Frontal cortex (tissue), 4 donors: ENCODE data around the gene SEMA6A. TPM values are rescaled to one million over a fixed set of nuclear protein-coding genes. Genes with fewer than 3 reads are reported as not detected.

ENCODE experiments used
- DNase-seq, 2 donors: peaks; one replicate each; pipeline ENCODE4 v3.0.0; 2012; ENCODE audit warnings: low spot score in 2 of 2
- FAIRE-seq: peaks from 2 replicates; lab custom pipeline; 2012; peaks lifted over from hg19 to GRCh38; lab: Jason Lieb, UNC
- total RNA-seq: library from RNA; depleted of rRNA; stranded (reverse); fragments of >200 nt; gene quantifications from one replicate; pipeline ENCODE4 v1.2.3, GENCODE V29; 2014
- donor health status: control.
- donor health status: control.
- donor health status: control.

SEMA6A gene
- total RNA-seq, 1 donor from 2014 or later, result 15.5 TPM

DNA sequence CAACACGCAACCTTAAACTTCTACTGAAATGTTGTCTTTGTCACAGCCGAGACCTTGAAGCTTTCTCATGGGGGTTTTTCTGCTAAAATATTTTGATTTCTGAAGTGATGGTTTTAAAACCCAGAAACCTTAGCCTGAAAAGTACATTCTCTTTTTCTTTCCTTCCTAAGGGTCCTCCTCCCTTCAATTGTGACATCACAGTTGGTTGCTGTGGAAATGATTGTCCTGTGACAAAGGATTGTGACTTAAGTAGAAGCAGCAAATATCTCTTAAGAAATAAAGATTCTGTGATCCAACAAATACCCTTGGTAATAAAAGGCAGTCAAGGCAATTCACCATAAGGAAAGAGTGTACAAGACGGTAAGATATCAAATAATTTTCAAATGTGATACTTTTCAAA is 125.2 kb downstream of the SEMA6A start:
- DNase-seq, result no peak
- FAIRE-seq, result no peak

DNA sequence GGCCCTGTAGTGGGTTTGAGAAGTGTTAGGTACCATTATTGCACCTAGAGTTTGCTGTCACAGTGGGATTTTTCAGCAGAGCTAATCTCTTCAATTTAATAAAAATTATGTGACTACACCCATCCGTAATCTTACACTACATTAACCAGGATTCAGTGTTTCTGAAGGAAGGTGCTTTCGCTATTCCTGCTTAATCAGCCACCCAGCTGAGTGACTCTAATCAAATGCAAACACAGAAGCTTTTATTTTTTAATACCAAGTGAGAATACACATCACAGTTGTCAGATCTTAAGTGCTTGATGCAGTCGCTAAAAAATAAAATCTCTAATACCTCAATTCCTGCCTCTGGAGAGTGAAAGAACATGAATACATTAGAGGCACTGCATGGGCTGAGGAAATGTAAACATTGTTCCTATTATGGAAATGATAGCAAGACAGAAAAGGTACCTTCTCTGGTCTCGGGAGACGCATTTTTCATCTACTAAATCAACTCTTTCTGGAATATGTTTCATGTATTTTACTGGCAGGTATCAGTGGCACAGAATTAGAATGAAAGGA is 125.7 kb downstream of the SEMA6A start:
- DNase-seq, result no peak
- no peak for FAIRE-seq

DNA sequence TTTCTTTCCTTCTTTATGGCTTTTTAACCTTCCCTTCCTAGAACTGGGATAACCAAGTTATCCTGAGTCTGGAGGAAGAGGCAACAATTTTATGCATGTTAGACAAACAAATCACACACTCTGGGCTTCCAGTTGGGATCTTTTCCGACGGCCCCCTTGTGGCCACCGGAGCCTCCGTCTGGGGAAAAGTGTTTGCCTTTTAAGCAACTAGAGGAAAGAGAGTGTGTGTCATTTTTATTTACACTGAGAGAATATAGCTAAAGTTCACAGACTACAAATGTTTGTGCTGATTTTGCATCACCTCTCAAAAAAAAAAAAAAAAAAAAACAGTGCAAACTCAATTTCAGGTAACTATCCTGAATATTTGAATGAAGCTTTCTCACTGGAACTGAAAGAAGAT is 126.2 kb downstream of the SEMA6A start:
- no peak for DNase-seq
- FAIRE-seq, result no peak

DNA sequence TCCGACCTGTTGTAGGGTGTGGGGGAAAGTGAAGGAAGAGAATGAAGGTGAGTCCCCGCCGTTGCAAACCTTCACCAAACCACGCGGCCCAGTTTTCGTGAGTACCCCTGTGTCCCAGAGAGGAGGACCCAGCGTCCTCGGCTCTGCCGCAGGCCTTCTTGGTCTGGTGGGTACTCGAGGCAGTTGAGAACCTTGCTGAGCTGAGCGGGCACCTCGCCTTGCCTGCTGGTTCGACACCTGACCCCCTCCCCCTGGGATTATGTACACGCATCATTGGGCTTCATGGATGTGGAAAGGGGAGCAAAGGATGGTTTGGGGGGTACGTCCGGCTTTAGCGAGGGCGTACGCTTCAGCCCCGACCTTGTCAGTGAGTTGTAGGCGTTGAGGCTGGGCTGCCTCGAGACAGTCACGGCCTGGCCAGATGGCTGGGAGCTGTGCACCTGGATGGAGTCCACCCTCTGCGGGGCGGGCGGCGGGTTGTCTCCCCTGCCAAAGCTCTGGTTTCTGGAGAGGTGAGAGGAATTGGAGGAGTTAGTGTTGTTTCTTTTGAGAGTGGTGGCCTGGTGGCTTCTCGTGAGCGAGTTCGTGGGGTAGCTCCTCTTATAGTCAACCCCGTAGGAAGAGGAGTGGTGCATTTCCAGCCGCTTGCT is 128.1 kb downstream of the SEMA6A start:
- no peak for DNase-seq
- no peak for FAIRE-seq

DNA sequence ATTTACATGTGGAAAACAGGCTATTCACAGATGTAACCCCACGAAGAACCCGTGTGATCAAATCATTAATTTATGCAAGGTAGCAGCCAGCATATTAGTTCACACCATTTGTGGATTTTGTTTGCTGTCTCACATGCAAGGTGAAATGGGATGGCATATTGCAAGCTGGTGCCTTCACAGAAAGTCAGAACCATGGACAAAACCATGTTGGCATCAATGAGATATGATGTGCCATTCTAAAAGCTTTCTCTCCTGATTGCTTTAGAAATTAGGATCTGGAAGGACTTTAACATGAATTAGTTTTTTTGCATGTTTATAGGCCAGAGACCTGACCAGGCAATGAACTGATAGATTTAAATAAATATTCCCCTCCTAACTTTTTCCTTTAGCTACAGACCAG is 129.3 kb downstream of the SEMA6A start:
- FAIRE-seq (no peak), DNase-seq (no peak)

DNA sequence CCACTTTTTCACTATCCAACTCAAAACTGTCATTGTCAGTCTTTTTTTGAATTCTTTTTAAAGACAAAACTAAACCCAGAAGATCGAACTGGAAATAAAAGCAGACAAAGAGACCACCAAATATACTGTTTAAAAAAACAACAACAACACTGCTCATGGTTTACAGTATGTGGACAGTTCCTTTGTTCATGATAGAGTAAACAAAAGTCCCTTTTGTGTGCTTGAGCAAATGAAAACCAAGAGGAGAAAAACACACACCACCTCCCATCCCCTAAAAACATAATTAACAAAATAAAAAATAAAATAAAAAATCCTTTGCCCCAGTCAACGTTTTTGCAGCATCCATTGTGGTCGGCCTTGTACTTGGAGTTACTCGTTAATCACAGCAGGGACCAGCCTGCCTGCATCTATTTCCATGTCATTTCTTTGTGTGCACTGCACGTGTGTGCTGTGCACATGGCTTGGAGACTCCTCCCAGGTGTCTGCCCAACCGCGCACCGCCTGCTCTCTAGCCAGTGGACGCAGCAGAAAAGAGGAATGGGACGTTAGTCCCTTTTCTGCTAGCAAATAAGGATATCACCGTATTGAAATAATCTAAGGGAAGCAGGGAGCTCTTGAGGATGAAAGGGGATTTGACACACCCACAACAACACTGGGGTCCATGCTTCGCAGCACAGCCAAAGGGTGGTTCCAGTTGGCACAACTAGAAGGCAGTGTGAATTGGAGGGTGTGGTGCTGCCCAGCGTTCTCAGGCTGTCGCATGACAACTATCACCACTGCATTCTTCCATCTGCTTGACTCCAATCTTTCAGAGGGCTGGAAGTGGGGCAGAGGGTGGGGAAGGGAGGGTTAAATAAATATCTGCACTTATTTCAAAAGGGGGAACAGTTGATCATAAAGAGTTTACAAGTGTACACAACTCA is 130.0 kb downstream of the SEMA6A start:
- DNase-seq (no peak), FAIRE-seq (no peak)

DNA sequence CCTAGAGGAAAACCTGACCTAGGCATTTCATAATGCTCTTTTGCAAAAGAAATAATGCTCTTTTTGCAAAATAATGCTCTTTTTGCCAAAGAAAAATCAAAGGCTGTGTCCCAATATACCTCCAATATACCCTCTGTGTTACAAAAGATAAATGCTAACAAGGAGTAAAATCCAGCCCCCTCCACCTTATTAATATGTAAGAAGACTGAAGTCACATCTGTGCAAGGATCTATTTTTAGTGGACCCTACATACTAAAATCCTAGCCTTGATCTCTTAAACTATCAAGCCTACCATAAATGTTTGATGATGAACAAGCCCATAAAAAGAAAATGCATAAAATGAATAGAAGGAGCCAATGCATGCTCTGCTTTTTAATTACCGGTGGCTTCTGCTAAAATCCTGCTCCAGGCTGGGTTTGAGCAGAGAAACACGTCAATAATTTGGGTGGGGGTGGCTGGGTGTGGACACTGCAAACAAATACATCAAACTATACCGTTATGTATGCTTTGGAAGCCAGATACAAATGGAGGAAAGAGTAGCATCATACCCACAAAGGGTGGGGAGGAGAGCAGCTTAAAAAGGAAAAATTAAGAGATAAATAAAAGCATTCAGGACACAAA is 131.6 kb downstream of the SEMA6A start:
- no peak for DNase-seq
- no peak for FAIRE-seq

DNA sequence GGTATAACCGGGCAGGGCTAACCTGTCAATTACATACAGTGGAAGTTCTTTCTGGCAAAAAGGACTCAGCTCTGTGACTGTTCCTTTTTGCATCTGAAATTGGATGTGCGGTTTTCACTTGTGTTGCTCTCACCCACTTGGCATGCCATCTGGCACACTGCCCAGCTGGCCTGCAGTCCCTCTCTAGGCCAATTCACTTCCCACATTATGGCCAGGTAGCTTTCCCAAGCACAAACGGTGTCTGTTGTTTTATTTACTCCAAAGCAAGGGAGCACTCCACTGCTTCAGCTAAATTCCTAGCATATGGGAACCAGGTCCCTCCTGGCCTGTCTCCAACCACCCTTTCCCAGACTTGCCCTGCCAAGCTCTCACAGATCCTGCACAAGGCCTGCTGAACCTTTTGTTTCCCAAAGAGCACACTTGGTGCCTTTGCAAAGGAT is 132.5 kb downstream of the SEMA6A start:
- DNase-seq, result no peak
- no peak for FAIRE-seq

DNA sequence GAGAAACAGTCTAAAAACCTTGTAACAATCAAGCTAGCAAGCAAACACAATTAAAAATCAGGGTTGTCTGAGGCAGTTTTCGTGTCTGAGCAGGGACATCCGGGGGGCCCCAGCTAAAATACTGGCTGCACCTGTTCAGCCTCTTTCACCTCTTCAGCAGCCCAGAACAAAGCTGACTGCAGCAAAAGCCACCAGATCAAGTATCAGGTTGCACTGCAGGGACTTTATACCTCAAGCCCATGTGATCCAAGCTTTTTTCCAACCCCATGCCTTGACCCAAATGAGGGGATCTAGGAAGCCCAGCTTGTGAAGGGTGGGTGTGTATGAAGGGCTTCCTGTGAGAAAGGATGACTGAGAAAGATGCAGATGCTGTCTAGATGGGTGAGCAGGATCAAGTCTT is 133.4 kb downstream of the SEMA6A start:
- FAIRE-seq (no peak), DNase-seq (no peak)

DNA sequence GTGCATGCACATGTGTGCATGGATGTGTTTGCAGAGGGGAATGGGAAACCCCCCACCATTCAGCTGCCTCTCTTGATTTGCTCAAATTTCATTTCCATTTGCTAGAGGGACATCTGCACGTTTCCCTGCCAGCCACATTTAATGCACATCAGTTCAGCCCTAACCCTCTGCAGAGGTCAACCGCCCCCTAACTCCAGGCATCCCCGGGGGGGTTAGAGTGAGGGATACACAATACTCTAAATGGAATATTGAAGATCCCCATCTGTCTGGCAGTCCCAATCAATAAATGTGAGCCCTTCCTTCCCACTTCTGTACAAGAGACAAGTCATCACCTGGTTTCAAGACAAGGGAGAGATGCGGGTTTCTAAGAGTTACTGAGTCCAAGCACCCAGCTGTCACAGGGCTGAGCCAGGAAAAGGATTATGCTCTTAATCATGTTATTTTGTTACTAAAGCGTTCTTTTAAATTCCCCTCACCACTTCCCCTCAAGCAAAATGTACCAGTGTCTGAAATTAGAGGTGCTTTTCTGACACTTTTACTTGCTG is 134.1 kb downstream of the SEMA6A start:
- FAIRE-seq (no peak), DNase-seq (no peak)

DNA sequence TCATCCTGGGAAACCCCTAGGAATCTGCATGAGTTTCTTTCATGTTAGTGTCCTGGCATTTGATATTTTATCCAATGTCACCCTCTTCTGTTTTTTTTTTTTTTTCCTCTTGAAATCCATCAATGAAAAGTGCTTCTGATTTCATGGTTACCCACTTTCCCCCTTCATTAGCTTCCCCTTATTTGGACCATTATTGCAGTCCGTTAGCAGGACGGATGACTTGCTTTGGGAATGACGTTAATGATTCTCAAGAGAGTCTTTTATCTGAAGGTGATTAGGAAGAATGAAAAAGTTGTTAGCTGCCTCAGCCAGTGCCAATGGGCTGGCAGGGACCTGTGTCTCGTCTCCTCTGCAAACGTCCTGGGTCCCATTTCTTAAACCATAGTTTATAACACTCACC is 134.7 kb downstream of the SEMA6A start:
- no peak for DNase-seq
- no peak for FAIRE-seq

DNA sequence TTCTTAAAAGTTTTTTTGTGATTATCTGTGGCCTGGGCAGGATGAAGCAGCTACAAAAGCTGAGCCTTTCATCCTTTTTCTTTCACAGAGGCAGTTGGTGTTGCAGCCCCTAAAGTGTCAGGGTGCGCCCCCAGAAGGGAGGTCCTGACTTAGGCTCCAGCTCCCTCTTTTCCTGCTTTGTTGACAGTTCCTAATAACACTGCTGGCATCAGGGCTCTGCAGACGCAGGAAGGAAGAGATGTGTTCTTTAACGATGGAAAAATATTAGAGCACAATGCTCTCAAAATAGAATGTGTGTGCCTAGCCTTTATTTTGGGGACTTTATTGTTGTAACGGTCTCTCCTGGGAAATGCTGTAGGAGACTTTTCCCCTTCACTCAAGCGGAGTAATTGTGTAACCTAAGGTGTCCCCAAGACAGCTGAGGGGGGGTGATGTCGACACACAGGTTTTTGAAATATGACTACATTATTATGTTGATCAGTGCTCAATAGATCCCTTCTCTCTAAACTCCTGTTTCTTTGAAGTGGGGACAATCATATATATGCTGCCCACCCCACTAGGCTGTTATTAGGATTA is 135.6 kb downstream of the SEMA6A start:
- no peak for FAIRE-seq
- DNase-seq, result no peak

DNA sequence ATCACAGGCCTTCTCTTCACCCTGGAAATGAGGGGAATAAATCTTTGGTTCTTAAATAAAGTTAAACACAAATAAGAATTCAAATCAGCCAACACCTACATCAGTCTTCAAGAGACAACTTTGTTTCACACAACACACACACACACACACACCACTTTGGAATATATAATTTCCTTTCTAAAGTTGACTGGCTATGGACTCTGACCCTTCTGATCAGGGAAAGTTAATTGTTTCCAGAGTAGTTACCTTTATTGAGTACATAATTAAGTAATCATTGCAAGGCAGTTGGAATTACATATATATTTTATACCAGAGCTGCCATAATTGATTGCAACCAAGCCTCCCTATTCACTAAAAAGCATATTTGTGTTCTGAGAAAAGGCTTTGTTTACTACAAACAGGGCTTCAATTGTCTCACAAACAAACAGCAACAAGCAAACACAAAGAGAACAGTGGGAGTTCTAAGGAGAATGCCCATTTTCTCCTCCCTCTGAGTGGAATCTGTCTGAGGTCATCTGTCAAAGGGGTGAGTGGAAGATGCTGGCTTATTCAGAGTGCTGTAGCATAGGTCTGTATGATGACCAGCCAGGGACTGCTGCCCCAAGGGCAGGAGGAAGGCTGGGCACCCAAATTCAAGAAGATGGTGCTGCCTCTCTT is 136.6 kb downstream of the SEMA6A start:
- FAIRE-seq (peak; percentile 56), DNase-seq (no peak)

DNA sequence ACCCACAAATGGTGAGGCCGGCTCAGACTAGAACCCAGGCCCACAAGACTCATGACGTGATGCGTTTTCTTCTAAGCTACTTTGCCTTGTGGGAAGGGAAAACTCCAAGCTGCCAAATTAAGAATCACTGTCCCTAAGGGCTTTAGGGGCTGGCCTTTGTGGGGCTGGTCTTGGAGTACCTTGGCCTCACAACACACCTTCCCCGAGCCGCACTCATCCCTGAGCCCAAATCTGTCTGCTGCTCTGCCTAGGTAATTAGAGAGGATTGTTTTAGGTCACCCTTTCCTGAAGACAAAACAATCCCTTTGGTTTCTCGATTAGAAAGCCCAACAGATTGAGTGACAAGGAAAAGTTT is 137.3 kb downstream of the SEMA6A start:
- DNase-seq, result no peak
- FAIRE-seq, result no peak

DNA sequence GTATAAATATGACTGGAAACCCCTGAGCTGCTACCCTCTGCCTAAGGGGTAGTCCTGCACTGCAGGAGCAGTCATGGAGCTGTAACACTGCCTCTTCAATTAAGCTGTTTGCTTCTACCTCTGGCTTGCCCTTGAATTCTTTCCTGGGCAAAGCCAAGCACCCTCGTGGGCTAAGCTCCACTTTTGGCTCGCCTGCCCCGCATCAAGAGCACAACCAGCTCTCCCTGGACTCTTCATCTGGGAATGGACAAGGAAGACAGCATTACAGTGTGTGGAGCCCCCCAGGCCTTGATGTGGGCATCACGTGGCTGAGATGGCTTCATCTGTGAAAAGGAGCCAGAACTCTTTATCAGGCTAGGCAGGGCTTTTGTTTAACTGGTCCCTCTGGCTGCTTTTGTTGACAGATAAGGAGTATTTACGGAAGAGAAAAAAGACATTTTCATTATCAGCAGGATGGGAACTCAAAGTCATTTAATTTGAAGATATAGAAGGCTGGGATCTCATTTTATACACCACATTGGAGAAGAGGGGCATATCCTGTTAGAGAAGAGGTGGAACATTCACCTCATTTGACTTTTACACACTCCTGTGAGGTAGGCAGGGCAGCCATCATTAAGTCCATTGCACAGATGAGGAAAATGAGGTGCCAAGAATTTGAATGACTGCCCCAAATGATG is 137.8 kb downstream of the SEMA6A start:
- FAIRE-seq, result no peak

DNA sequence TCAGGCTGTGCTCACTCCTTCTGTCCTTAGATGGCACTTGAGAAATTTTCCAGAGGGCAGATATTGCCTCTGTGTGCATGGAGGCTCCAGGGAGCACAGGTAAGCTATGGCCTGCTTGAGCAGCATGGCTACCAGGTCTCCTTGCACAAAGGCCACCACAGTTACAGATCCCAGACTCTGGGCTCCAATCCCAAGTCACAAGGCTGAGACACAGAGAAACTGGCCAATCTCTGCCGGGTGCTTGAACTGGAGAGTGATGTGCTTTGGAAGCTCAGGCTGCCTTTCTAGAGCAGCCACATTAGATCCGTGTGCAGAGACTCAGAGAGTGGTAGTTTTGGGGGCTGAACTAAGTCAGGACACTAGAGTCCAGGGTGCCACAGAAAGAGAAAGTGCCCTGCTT is 145.7 kb downstream of the SEMA6A start:
- DNase-seq, result no peak
- no peak for FAIRE-seq

More for the DNA sequence above, 137.8 kb downstream of the SEMA6A start:
- DNase-seq, result no peak

DNA sequence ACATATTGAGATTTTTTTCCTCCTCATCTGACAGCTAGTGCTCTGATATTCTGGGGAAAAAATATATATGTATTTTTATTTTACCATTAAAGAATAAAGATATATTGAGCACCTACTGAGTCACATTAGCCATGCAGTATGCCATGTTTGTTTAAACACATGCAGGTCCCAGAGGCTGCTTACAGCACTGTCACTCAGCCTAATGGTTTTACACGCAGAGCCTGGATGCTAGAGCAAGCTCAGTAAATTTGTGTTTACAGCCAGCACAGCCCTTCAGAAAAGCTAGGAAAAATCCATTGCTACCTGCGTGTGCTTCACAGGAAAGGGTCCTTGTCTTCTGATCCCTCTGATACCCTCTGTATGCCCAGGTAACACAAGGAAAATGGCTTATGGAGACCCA is 146.2 kb downstream of the SEMA6A start:
- FAIRE-seq (no peak), DNase-seq (no peak)

DNA sequence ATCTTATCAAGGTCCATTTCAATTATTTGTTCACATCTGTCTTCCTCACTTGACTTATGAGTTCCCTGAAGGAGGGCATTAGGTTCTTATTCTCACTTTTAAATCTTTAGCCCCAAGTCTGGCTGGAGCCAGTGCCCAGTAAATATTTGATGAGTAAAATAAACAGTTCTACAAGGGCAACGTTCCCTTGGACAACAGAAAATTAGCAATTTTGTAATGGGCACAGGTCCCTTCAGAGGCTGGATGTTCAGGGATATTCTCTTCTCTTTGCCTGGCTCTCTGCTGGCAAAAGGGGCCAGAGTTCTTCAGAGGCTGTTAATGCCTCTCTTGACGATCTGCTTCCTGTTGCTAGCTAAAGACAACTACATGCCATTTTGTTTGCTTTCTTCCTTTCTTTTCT is 149.7 kb downstream of the SEMA6A start:
- DNase-seq (no peak), FAIRE-seq (no peak)

DNA sequence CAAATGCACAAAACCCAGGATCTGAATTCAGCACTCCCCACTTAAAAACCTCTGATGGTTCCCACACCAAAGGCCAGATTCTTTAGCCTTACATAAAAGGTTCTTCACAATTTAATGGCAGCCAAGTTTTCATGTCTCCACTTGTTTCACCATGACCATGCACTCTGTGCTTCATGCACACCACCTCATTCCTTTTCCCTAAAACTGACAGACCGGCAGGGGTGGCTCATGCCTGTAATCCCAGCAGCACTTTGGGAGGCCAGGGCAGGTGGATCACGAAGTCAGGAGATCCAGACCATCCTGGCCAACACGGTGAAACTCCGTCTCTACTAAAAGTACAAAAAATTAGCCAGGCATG is 150.4 kb downstream of the SEMA6A start:
- FAIRE-seq (no peak), DNase-seq (no peak)
